ENCODE results near the gene RNF135. TPM values are rescaled to one million over a fixed set of nuclear protein-coding genes. Genes with fewer than 3 reads are reported as not detected.
"Not testable (repeated sequence)": the region's sequence is repeated elsewhere in the genome, so short reads cannot be mapped to it uniquely, and the experiment has no call there.

The RNF135 gene
- total and polyA plus RNA-seq, 7 experiments from 2014 or later = 2.0 to 18.7 (median 3.5) TPM

DNA sequence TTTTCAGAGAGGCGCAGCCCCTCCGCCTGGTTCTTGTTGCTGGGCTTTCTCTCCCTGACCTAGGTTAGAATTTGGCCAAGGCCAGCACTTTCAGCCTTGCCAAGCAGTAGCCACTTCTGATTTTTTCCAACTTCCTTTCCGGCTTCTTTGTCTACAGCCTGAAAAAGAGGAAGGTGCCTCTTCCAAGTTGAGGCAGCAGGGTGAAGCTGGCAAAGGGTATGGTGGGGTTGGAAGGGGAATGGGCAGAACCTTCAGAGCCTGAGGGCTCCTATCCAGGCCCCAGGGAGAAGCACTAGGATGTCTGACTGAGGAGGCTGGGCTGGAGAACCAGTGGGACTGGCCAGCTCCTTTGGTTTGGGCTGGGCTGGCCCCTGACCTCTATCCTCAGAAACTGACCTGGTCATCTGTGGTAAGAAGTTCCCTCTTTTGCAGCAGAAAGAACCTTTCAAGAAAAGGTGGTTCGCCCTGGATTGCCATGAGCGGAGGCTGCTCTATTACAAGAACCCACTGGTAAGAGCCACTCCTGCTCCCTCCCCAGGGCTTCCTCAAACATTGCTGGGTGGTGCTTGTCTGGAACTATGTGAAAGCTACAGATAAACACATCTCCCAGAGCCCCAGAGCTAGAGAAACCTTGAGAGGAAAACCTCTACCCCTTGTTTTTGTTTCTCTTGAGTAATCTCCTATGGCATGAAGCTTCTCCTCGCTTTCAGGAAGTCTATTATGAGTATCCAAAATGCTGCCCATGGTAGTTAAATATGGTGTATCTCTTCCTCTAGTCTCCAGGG lies 16.6 kb upstream of the RNF135 start:
- ATAC-seq (peak; percentile 30), DNase-seq (no peak)
- no peaks in the 10 kb centered on the region for H3K9me3 Mint-ChIP-seq
- intact Hi-C loops (cut with micrococcal nuclease) = no loop called here
- H3K27me3 Mint-ChIP-seq = peaks cover 0 to 23% (median 0%) of the 10 kb centered on the region in 5 donors
- H3K36me3 Mint-ChIP-seq = no peaks in the 10 kb centered on the region
- no peak overlapping the region for H3K27ac Mint-ChIP-seq
- no peak overlapping the region for H3K4me3 Mint-ChIP-seq
- H3K4me1 Mint-ChIP-seq = peaks cover 0 to 1% (median 0%) of the 10 kb centered on the region in 7 donors
- ChIA-PET POLR2A (no interaction called here), CTCF (no interaction called here)
- H3K4me1 ChIP-seq (ENCODE audit: control insufficient read depth in 2 of 2, insufficient read depth in 2 of 2, low read length in 2 of 2) = no peaks in the 10 kb centered on the region
- no peaks in the 10 kb centered on the region for H3K36me3 ChIP-seq (ENCODE audit: control insufficient read depth in 2 of 3, insufficient read depth in 3 of 3, low read length in 3 of 3)
- no peak overlapping the region for H3K27ac ChIP-seq (ENCODE audit: low read depth, low read length)
- no peak overlapping the region for H3K4me3 ChIP-seq (ENCODE audit: low read length)
- no peaks in the 10 kb centered on the region for H3K9me3 ChIP-seq (ENCODE audit: control insufficient read depth in 2 of 3, low read length in 3 of 3)
- H3K27me3 ChIP-seq (ENCODE audit: control insufficient read depth in 2 of 2, insufficient read depth in 2 of 2, low read length in 2 of 2) = no peaks in the 10 kb centered on the region

DNA sequence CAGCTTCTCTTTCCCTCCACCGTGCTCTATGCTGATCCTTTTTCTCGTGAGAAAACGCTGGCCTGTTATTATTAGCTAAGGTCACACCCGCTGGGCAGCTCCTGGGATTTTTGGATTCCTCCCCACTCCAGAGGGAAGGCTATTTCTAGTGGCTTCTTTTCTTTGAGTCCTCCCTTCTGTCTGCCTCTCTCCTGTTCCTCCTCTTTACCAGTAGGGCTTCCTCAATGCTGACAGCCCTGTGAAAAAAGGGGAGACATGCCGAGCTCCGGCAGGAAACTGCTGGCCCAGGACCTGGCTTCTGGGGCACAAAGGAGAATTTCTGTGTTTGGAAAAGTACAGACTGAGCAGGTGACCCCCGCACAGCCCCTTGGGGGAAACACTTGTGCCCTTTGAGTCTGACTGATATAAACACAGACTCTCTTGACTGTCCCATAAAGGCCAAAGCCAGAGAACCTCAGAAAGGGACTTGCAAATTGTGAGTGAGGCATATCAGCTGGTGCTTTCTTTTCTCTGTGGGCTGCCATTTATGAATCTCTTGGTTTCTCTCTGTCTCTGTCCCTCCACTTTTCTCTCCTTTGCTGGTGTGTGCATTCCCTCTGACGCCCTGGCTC lies 14.0 kb upstream of the RNF135 start:
- H3K27me3 Mint-ChIP-seq = peaks cover 0 to 27% (median 0%) of the 10 kb centered on the region in 5 donors
- H3K9me3 ChIP-seq (ENCODE audit: control insufficient read depth in 2 of 3, low read length in 3 of 3) = no peaks in the 10 kb centered on the region
- no peaks in the 10 kb centered on the region for H3K36me3 ChIP-seq (ENCODE audit: control insufficient read depth in 2 of 3, insufficient read depth in 3 of 3, low read length in 3 of 3)
- DNase-seq (no peak), ATAC-seq (no peak)
- H3K36me3 Mint-ChIP-seq = no peaks in the 10 kb centered on the region
- H3K4me1 ChIP-seq (ENCODE audit: control insufficient read depth in 2 of 2, insufficient read depth in 2 of 2, low read length in 2 of 2) = no peaks in the 10 kb centered on the region
- no peak overlapping the region for H3K4me3 Mint-ChIP-seq
- no peak overlapping the region for H3K4me3 ChIP-seq (ENCODE audit: low read length)
- ChIA-PET POLR2A (interaction anchor here (0.6 kb wide), 1 partner anchor 8 kb away, joined by 3 read pairs; no protein-coding TSS in a partner anchor), CTCF (no interaction called here)
- H3K27ac ChIP-seq (ENCODE audit: low read depth, low read length) = no peak overlapping the region
- peak overlapping the region in 1 of 9 donors; percentile 76 for H3K27ac Mint-ChIP-seq
- H3K4me1 Mint-ChIP-seq = peaks cover 0 to 8% (median 0%) of the 10 kb centered on the region in 7 donors
- no peaks in the 10 kb centered on the region for H3K9me3 Mint-ChIP-seq
- intact Hi-C loops (cut with micrococcal nuclease) = no loop called here
- H3K27me3 ChIP-seq (ENCODE audit: control insufficient read depth in 2 of 2, insufficient read depth in 2 of 2, low read length in 2 of 2) = no peaks in the 10 kb centered on the region

- Mint-ChIP-seq H3K27me3 (peaks cover 0 to 27% (median 0%) of the 10 kb centered on the region in 5 donors), H3K36me3 (no peaks in the 10 kb centered on the region), H3K4me3 (no peak overlapping the region), H3K27ac (no peak overlapping the region), H3K4me1 (peaks cover 0 to 10% (median 0%) of the 10 kb centered on the region in 7 donors), H3K9me3 (no peaks in the 10 kb centered on the region)
- no peak overlapping the region for H3K27ac ChIP-seq (ENCODE audit: low read depth, low read length)
- no peak for ATAC-seq
- H3K4me3 ChIP-seq (ENCODE audit: low read length) = no peak overlapping the region
- intact Hi-C loops (cut with micrococcal nuclease) = no loop called here
- DNase-seq = no peak
- H3K9me3 ChIP-seq (ENCODE audit: control insufficient read depth in 2 of 3, low read length in 3 of 3) = no peaks in the 10 kb centered on the region
- ChIA-PET CTCF (no interaction called here), POLR2A (no interaction called here)
- H3K27me3 ChIP-seq (ENCODE audit: control insufficient read depth in 2 of 2, insufficient read depth in 2 of 2, low read length in 2 of 2) = no peaks in the 10 kb centered on the region
- no peaks in the 10 kb centered on the region for H3K4me1 ChIP-seq (ENCODE audit: control insufficient read depth in 2 of 2, insufficient read depth in 2 of 2, low read length in 2 of 2)
- no peaks in the 10 kb centered on the region for H3K36me3 ChIP-seq (ENCODE audit: control insufficient read depth in 2 of 3, insufficient read depth in 3 of 3, low read length in 3 of 3)
Observed at GRCh38 chr17:30957741-30958140, 13.1 kb upstream of the RNF135 start.

DNA sequence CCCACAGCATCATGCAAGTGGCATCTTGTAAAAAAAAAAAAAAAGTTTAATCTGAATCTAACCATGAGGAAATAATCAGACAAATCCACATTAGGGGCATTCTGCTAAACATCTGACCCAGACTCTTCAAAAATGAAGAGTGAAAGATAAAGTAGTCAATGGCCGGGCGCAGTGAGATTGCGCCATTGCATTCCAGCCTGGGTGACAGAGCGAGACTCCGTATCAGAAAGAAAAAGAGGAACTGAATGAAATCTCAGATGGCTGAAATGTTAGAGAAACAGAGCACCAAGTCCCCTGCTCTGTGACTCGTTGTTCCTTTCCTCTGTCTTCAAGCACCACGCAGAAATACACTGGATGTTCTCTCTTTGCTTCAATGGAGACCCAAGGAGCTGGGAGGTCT lies 12.7 kb upstream of the RNF135 start:
- DNase-seq (no peak), ATAC-seq (peak; percentile 56)
- Histone ChIP-seq H3K4me1 (ENCODE audit: control insufficient read depth in 2 of 2, insufficient read depth in 2 of 2, low read length in 2 of 2) (no peaks in the 10 kb centered on the region), H3K9me3 (ENCODE audit: control insufficient read depth in 2 of 3, low read length in 3 of 3) (no peaks in the 10 kb centered on the region), H3K27ac (ENCODE audit: low read depth, low read length) (no peak overlapping the region), H3K36me3 (ENCODE audit: control insufficient read depth in 2 of 3, insufficient read depth in 3 of 3, low read length in 3 of 3) (no peaks in the 10 kb centered on the region), H3K4me3 (ENCODE audit: low read length) (no peak overlapping the region), H3K27me3 (ENCODE audit: control insufficient read depth in 2 of 2, insufficient read depth in 2 of 2, low read length in 2 of 2) (no peaks in the 10 kb centered on the region)
- CTCF ChIA-PET = no interaction called here
- Mint-ChIP-seq H3K36me3 (no peaks in the 10 kb centered on the region), H3K27ac (no peak overlapping the region), H3K9me3 (no peaks in the 10 kb centered on the region), H3K4me1 (peaks cover 0 to 10% (median 0%) of the 10 kb centered on the region in 7 donors), H3K4me3 (no peak overlapping the region), H3K27me3 (peaks cover 0 to 27% (median 0%) of the 10 kb centered on the region in 5 donors)
- POLR2A ChIA-PET = no interaction called here
- intact Hi-C loops (cut with micrococcal nuclease) = no loop called here

GRCh38 chr17:30961209-30962188 lies 9.3 kb upstream of the RNF135 start:
- H3K4me1 ChIP-seq (ENCODE audit: control insufficient read depth in 2 of 2, insufficient read depth in 2 of 2, low read length in 2 of 2) = no peaks in the 10 kb centered on the region
- H3K27me3 ChIP-seq (ENCODE audit: control insufficient read depth in 2 of 2, insufficient read depth in 2 of 2, low read length in 2 of 2) = no peaks in the 10 kb centered on the region
- Mint-ChIP-seq H3K9me3 (no peaks in the 10 kb centered on the region), H3K4me1 (peaks cover 0 to 10% (median 0%) of the 10 kb centered on the region in 7 donors), H3K4me3 (peak overlapping the region in 1 of 10 donors; percentile 39), H3K36me3 (no peaks in the 10 kb centered on the region), H3K27ac (peak overlapping the region in 1 of 9 donors; percentile 83), H3K27me3 (peaks cover 0 to 25% (median 0%) of the 10 kb centered on the region in 5 donors)
- no peaks in the 10 kb centered on the region for H3K9me3 ChIP-seq (ENCODE audit: control insufficient read depth in 2 of 3, low read length in 3 of 3)
- peak; percentile 63 for ATAC-seq
- CTCF ChIA-PET = no interaction called here
- no peak overlapping the region for H3K4me3 ChIP-seq (ENCODE audit: low read length)
- H3K27ac ChIP-seq (ENCODE audit: low read depth, low read length) = no peak overlapping the region
- no peak for DNase-seq
- no peaks in the 10 kb centered on the region for H3K36me3 ChIP-seq (ENCODE audit: control insufficient read depth in 2 of 3, insufficient read depth in 3 of 3, low read length in 3 of 3)
- POLR2A ChIA-PET = interaction anchor here (0.6 kb wide), 1 partner anchor 246 kb away, joined by 3 read pairs; no protein-coding TSS in a partner anchor
- intact Hi-C loops (cut with micrococcal nuclease) = no loop called here

GRCh38 chr17:30964312-30964711 lies 6.5 kb upstream of the RNF135 start:
- intact Hi-C loops (cut with micrococcal nuclease); H3K27ac ChIP-seq (ENCODE audit: low read depth, low read length); H3K27ac Mint-ChIP-seq; CTCF ChIA-PET; H3K9me3 ChIP-seq (ENCODE audit: control insufficient read depth in 2 of 3, low read length in 3 of 3); H3K27me3 ChIP-seq (ENCODE audit: control insufficient read depth in 2 of 2, insufficient read depth in 2 of 2, low read length in 2 of 2); ATAC-seq; H3K4me1 ChIP-seq (ENCODE audit: control insufficient read depth in 2 of 2, insufficient read depth in 2 of 2, low read length in 2 of 2); DNase-seq; POLR2A ChIA-PET; H3K4me3 Mint-ChIP-seq; H3K36me3 Mint-ChIP-seq; H3K9me3 Mint-ChIP-seq; H3K27me3 Mint-ChIP-seq; H3K36me3 ChIP-seq (ENCODE audit: control insufficient read depth in 2 of 3, insufficient read depth in 3 of 3, low read length in 3 of 3); H3K4me3 ChIP-seq (ENCODE audit: low read length): not testable (repeated sequence)
- peaks cover 0 to 22% (median 2%) of the 10 kb centered on the region in 7 donors for H3K4me1 Mint-ChIP-seq

All from naive thymus-derived CD4-positive, alpha-beta T cell (primary cell).